D721Med (cell line): ENCODE data around the gene SGCE.

Experiments used
- DNase-seq: peaks from one replicate; pipeline ENCODE4 v3.0.0; 2011; ENCODE audit warnings: low spot score; ENCODE audit not compliant: insufficient read length
- FAIRE-seq: peaks from 2 replicates; lab custom pipeline; 2011; peaks lifted over from hg19 to GRCh38; lab: Jason Lieb, UNC
- TF ChIP-seq, protein P1 (sequence below): IDR thresholded peaks from 2 replicates; pipeline ENCODE4 v1.5.1; 2012; ENCODE audit warnings: mild to moderate bottlenecking, control low read depth; ENCODE audit not compliant: insufficient read depth; ENCODE audit errors: missing control alignments

The SGCE gene

GRCh38 chr7:94609561-94609960, 46.4 kb downstream of the SGCE start:
- TF ChIP-seq, protein P1, sequence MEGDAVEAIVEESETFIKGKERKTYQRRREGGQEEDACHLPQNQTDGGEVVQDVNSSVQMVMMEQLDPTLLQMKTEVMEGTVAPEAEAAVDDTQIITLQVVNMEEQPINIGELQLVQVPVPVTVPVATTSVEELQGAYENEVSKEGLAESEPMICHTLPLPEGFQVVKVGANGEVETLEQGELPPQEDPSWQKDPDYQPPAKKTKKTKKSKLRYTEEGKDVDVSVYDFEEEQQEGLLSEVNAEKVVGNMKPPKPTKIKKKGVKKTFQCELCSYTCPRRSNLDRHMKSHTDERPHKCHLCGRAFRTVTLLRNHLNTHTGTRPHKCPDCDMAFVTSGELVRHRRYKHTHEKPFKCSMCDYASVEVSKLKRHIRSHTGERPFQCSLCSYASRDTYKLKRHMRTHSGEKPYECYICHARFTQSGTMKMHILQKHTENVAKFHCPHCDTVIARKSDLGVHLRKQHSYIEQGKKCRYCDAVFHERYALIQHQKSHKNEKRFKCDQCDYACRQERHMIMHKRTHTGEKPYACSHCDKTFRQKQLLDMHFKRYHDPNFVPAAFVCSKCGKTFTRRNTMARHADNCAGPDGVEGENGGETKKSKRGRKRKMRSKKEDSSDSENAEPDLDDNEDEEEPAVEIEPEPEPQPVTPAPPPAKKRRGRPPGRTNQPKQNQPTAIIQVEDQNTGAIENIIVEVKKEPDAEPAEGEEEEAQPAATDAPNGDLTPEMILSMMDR = no peak
- DNase-seq = no peak
- FAIRE-seq = no peak

DNA sequence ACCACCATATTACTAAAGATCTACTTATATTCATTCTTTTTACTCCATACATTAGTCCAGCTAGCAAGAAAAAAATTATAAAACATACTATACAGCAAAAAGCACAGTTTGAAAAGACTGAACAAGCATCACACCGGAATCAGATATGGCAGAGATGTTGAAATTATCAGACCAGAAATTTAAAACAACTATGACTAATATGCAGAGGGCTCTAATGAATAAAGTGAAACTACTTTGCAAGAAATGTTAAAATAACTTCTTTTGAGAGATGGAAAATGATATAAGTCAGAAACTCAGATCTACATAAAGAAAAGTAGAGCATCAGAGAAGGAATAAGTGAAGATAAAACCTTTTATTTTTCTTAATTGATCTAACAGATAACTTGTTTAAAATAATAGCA, 50.9 kb downstream of the SGCE start:
- FAIRE-seq (no peak), DNase-seq (no peak)
- TF ChIP-seq, protein P1 = no peak

GRCh38 chr7:94602181-94602580, 53.8 kb downstream of the SGCE start:
- TF ChIP-seq, protein P1 = no peak
- FAIRE-seq = no peak
- DNase-seq = no peak

GRCh38 chr7:94600267-94600666, 55.7 kb downstream of the SGCE start:
- TF ChIP-seq, protein P1 = no peak
- no peak for FAIRE-seq
- DNase-seq = no peak

GRCh38 chr7:94595717-94596116, 60.2 kb downstream of the SGCE start:
- TF ChIP-seq, protein P1 = no peak
- FAIRE-seq = no peak
- no peak for DNase-seq

- TF ChIP-seq, protein P1 = no peak
- FAIRE-seq = no peak
- DNase-seq = no peak
These were observed 61.1 kb downstream of the SGCE start for GRCh38 chr7:94594882-94595281.

DNA sequence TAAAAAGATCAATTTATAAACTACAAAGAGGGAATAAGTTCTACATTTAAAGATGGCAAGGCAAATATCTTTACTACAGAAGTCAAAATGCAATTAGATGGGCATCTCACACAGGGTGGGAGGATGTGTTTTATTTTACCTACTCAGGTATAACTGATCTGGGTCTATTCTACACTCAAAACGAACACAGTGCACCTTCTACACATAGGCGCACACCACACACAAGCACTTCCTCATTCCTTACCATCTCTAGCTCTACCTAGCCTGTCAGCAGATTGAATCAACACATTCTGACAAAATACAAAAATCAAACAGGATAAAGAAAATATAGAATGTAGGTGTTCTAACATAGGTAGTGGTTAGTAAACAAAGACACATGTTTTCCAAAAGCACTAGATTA, 64.8 kb downstream of the SGCE start:
- DNase-seq = no peak

More for the DNA sequence above, 64.8 kb downstream of the SGCE start:
- FAIRE-seq = no peak
- TF ChIP-seq, protein P1 = no peak
